Cardiac muscle cell (in vitro differentiated cells and primary cell): ENCODE measurements around the gene UXS1. TPM values are rescaled to one million over a fixed set of nuclear protein-coding genes. Genes with fewer than 3 reads are reported as not detected.

ENCODE experiments used
- DNase-seq, 2 donors: peaks; one replicate each; pipeline versions ENCODE4 v3.0.0 to v3.0.0-alpha.2; 2010 to 2017; ENCODE audit warnings: low read depth in 1 of 2, low spot score in 1 of 2
- H3K27ac ChIP-seq: fragments of 200-600 bp; sonication (generic); 2 replicates; pipeline ENCODE4 v1.5.1; 2016
- H3K27me3 ChIP-seq: fragments of 200-600 bp; sonication (generic); 2 replicates; pipeline ENCODE4 v1.6.0; 2016; ENCODE audit warnings: control low read depth
- H3K36me3 ChIP-seq: fragments of 200-600 bp; sonication (generic); 2 replicates; pipeline ENCODE4 v1.5.1; 2016; ENCODE audit warnings: control low read depth
- H3K4me1 ChIP-seq: fragments of 200-600 bp; sonication (generic); 2 replicates; pipeline ENCODE4 v1.8.1; 2017; ENCODE audit warnings: low read depth, mild to moderate bottlenecking, mixed run types
- H3K4me3 ChIP-seq: fragments of 200-600 bp; sonication (generic); 2 replicates; pipeline ENCODE4 v1.5.1; 2016; ENCODE audit warnings: mild to moderate bottlenecking
- H3K9me3 ChIP-seq: fragments of 200-600 bp; sonication (generic); 2 replicates; pipeline ENCODE4 v1.5.1; 2017; ENCODE audit warnings: low read depth, mild to moderate bottlenecking, control low read depth
- polyA plus RNA-seq: library from polyadenylated mRNA; unstranded; fragments of >200 nt; fragmentation: Nextera tagmentation; extraction: Ambion mirVana; gene quantifications from 2 replicates; pipeline ENCODE4 v1.2.1, GENCODE V29; 2016
- total RNA-seq: library from RNA; depleted of rRNA; stranded (reverse); fragments of >200 nt; gene quantifications from 2 replicates; pipeline ENCODE4 v1.2.3, GENCODE V29; 2016
- TF ChIP-seq, protein P1 (sequence below): IDR thresholded peaks from 2 replicates; pipeline ENCODE4 v1.5.1; 2012; ENCODE audit warnings: low read depth, mild to moderate bottlenecking, low read length

The UXS1 gene
- total and polyA plus RNA-seq, 2 experiments from 2014 or later: 28.8 to 44.9 TPM

- Histone ChIP-seq H3K4me1 (peaks cover 11% of the 10 kb centered on the region), H3K4me3 (no peak overlapping the region), H3K9me3 (no peaks in the 10 kb centered on the region), H3K27ac (no peak overlapping the region), H3K36me3 (no peaks in the 10 kb centered on the region), H3K27me3 (no peaks in the 10 kb centered on the region)
- TF ChIP-seq, protein P1, sequence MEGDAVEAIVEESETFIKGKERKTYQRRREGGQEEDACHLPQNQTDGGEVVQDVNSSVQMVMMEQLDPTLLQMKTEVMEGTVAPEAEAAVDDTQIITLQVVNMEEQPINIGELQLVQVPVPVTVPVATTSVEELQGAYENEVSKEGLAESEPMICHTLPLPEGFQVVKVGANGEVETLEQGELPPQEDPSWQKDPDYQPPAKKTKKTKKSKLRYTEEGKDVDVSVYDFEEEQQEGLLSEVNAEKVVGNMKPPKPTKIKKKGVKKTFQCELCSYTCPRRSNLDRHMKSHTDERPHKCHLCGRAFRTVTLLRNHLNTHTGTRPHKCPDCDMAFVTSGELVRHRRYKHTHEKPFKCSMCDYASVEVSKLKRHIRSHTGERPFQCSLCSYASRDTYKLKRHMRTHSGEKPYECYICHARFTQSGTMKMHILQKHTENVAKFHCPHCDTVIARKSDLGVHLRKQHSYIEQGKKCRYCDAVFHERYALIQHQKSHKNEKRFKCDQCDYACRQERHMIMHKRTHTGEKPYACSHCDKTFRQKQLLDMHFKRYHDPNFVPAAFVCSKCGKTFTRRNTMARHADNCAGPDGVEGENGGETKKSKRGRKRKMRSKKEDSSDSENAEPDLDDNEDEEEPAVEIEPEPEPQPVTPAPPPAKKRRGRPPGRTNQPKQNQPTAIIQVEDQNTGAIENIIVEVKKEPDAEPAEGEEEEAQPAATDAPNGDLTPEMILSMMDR: no peak
- DNase-seq: no peak
These were observed 13.5 kb downstream of the UXS1 start for GRCh38 chr2:106180602-106181001.

GRCh38 chr2:106178716-106179115 lies 15.4 kb downstream of the UXS1 start:
- H3K27ac ChIP-seq: no peak overlapping the region
- H3K4me1 ChIP-seq: peaks cover 11% of the 10 kb centered on the region
- TF ChIP-seq, protein P1: no peak
- no peak overlapping the region for H3K4me3 ChIP-seq
- DNase-seq: no peak
- no peaks in the 10 kb centered on the region for H3K9me3 ChIP-seq
- no peaks in the 10 kb centered on the region for H3K27me3 ChIP-seq
- H3K36me3 ChIP-seq: no peaks in the 10 kb centered on the region

DNA sequence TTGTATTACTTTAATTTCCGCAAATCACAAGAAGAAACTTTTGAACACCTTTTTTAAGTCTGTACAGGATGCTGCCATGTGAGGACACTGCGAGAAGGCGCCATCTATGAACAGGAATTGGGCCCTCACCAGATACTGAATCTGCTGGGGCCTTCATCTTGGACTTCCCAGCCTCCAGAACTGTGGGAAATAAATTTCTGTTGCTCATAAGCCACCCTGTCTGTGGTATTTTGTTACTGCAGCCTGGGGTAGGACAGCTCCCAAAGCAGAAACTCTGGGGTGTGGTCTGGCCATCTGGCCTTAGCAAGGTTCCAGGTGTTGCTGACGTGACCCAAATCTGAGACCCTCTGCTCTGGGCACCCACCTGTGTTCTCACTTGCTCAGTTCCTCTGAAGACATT lies 16.5 kb downstream of the UXS1 start:
- Histone ChIP-seq H3K4me3 (no peak overlapping the region), H3K9me3 (no peaks in the 10 kb centered on the region), H3K4me1 (peaks cover 2% of the 10 kb centered on the region), H3K27me3 (no peaks in the 10 kb centered on the region), H3K36me3 (no peaks in the 10 kb centered on the region), H3K27ac (no peak overlapping the region)
- TF ChIP-seq, protein P1: no peak
- no peak for DNase-seq

DNA sequence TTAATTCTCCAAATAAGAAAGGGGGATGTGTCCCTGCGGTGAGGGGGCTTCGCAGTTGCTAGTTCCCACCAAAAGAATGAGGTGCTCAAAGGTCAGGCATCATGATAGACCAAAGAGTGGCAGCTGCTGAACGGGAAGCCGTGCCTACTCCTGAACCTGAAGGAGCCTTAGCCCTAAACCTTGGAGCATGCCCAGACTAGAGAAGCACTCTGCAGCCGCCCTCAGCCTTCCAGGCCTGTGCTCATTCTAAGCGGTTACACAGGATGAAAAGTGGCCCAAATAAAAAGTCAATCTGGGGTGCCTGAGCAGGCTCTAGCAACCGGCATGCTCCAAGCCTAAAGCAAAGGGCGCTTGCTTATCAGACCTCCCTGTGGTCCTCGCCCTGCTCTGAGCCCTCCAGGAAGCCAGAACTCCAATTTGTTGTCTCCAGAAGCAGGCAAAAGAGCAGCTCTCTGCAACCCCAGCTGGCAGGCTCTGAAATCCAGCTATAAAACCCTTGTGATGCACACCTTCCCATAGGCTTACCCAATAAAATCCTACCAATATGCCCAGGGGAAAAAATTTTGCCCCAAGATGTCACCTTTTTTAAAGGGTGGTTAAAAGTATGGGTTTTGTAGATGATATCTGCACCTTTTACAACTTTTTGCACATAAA lies 17.5 kb downstream of the UXS1 start:
- DNase-seq: no peak
- Histone ChIP-seq H3K27ac (no peak overlapping the region), H3K4me3 (no peak overlapping the region), H3K9me3 (no peaks in the 10 kb centered on the region), H3K4me1 (no peaks in the 10 kb centered on the region), H3K27me3 (no peaks in the 10 kb centered on the region), H3K36me3 (no peaks in the 10 kb centered on the region)
- TF ChIP-seq, protein P1: no peak

DNA sequence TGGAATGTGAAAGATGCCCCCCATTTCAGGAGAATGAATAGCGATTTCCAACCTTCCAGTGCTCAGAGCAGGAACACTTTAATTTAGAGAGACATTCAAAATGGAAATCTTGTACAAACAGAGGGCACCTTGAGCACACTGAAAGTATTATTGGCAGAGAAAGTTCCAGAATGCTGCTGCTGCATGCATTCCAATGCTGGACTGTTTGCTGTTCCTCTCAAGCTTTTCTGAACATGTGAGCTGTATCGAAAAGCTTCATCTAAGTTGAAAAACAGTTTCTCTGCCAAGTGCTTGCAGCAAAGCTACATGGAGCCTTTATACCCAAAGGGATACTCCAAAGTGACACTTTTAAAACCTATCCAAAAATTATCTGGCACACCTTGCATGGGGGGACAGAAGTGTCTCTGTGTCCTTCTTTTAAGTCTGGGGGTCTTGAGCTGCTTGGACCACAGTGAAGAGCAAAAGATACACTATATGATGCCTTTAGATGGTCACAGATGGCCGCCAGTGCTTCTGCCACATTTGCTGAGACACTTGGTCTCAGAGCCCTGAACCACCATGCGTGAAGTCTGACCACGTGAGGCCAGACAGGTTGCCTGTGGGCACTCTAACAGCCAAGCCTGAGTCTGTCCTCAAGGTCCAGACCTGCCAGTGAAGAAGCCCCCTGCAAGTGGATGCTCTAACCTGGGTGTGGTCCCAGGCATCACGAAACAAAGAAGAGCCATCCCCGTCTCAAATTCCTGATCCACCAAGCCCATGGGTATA lies 18.8 kb downstream of the UXS1 start:
- no peak for DNase-seq
- TF ChIP-seq, protein P1: no peak
- no peak overlapping the region for H3K4me3 ChIP-seq
- no peaks in the 10 kb centered on the region for H3K27me3 ChIP-seq
- no peaks in the 10 kb centered on the region for H3K4me1 ChIP-seq
- no peak overlapping the region for H3K27ac ChIP-seq
- no peaks in the 10 kb centered on the region for H3K36me3 ChIP-seq
- no peaks in the 10 kb centered on the region for H3K9me3 ChIP-seq
